BE2C (cell line): ENCODE measurements around the gene STAP2.

Experiments
- DNase-seq: peaks from one replicate; pipeline ENCODE4 v3.0.0-alpha.2; 2020
- H3K27me3 ChIP-seq: fragments of 250-450 bp; sonication (Bioruptor Pico); 2 replicates; pipeline ENCODE4 v1.5.1; 2020; ENCODE audit warnings: mild to moderate bottlenecking
- H3K36me3 ChIP-seq: fragments of 250-450 bp; sonication (Bioruptor Pico); 2 replicates; pipeline ENCODE4 v1.5.1; 2020; ENCODE audit warnings: mild to moderate bottlenecking
- H3K4me1 ChIP-seq: fragments of 250-450 bp; sonication (Bioruptor Pico); 2 replicates; pipeline ENCODE4 v1.5.1; 2020
- H3K4me3 ChIP-seq: 2 replicates; pipeline ENCODE4 v1.5.1; 2011; ENCODE audit warnings: low read depth, low read length
- H3K9me3 ChIP-seq: fragments of 250-450 bp; sonication (Bioruptor Pico); 2 replicates; pipeline ENCODE4 v1.5.1; 2020
- CTCF ChIP-seq: IDR thresholded peaks from 2 replicates; pipeline ENCODE4 v1.5.1; 2012; ENCODE audit warnings: mild to moderate bottlenecking, low read depth, low read length

STAP2 gene

GRCh38 chr19:4345342-4346019, 6.9 kb upstream of the STAP2 start:
- DNase-seq, result no peak
- H3K4me1 ChIP-seq, result peaks cover 4% of the 10 kb centered on the region; the same call in 1 of the 2 replicates
- H3K9me3 ChIP-seq, result no peaks in the 10 kb centered on the region
- H3K4me3 ChIP-seq, result no peak overlapping the region
- peaks cover 5% of the 10 kb centered on the region for H3K36me3 ChIP-seq
- no peaks in the 10 kb centered on the region for H3K27me3 ChIP-seq
- TF ChIP-seq CTCF, result no peak

- H3K27me3 ChIP-seq, result no peaks in the 10 kb centered on the region
- TF ChIP-seq CTCF, result no peak
- DNase-seq, result peak; percentile 97
- H3K9me3 ChIP-seq, result no peaks in the 10 kb centered on the region
- H3K4me3 ChIP-seq, result peak within 1 kb of the TSS; percentile 63
- peaks cover 4% of the 10 kb centered on the region; the same call in 1 of the 2 replicates for H3K4me1 ChIP-seq
- H3K36me3 ChIP-seq, result peaks cover 5% of the 10 kb centered on the region
These were observed 5.0 kb upstream of the STAP2 start, which contains the start of gene MPND for GRCh38 chr19:4343370-4344307. TSS of gene MPND (plus strand) at chr19:4343562. CDS start at chr19:4343594, 32 bp downstream.

- peak; percentile 47 for TF ChIP-seq CTCF
- peak overlapping the region; percentile 63 for H3K4me3 ChIP-seq
- peaks cover 5% of the 10 kb centered on the region for H3K36me3 ChIP-seq
- peaks cover 4% of the 10 kb centered on the region; the same call in 1 of the 2 replicates for H3K4me1 ChIP-seq
- peak; percentile 96 for DNase-seq
- no peaks in the 10 kb centered on the region for H3K9me3 ChIP-seq
- H3K27me3 ChIP-seq, result no peaks in the 10 kb centered on the region
These were observed 4.2 kb upstream of the STAP2 start for GRCh38 chr19:4342615-4343369.

GRCh38 chr19:4342314-4342614, 3.6 kb upstream of the STAP2 start:
- no peak for TF ChIP-seq CTCF
- no peak for DNase-seq

GRCh38 chr19:4337906-4338440, 654 bp downstream of the STAP2 start:
- DNase-seq, result no peak
- Histone ChIP-seq H3K36me3 (no peaks in the 10 kb centered on the region), H3K4me3 (no peak overlapping the region), H3K27me3 (no peaks in the 10 kb centered on the region), H3K9me3 (no peaks in the 10 kb centered on the region), H3K4me1 (peaks cover 4% of the 10 kb centered on the region; the same call in 1 of the 2 replicates)
- no peak for TF ChIP-seq CTCF

More at GRCh38 chr19:4342314-4342614, 3.6 kb upstream of the STAP2 start:
- Histone ChIP-seq H3K9me3 (no peaks in the 10 kb centered on the region), H3K27me3 (no peaks in the 10 kb centered on the region), H3K36me3 (peaks cover 5% of the 10 kb centered on the region), H3K4me1 (peaks cover 4% of the 10 kb centered on the region; the same call in 1 of the 2 replicates), H3K4me3 (peak overlapping the region; percentile 48)
